WERI-Rb-1 (cell line): ENCODE measurements around the gene MDFI.

Source experiments
- DNase-seq: peaks from one replicate; pipeline ENCODE4 v3.0.0-alpha.2; 2020
- H3K27ac ChIP-seq: fragments of 250-450 bp; sonication (Bioruptor Pico); 2 replicates; pipeline ENCODE4 v1.5.1; 2020; ENCODE audit warnings: mild to moderate bottlenecking, moderate library complexity
- H3K27me3 ChIP-seq: fragments of 250-450 bp; sonication (Bioruptor Pico); 2 replicates; pipeline ENCODE4 v1.5.1; 2021; ENCODE audit warnings: mild to moderate bottlenecking, low read depth, moderate library complexity; ENCODE audit not compliant: insufficient read depth, severe bottlenecking
- H3K36me3 ChIP-seq: fragments of 250-450 bp; sonication (Bioruptor Pico); 2 replicates; pipeline ENCODE4 v1.5.1; 2020; ENCODE audit warnings: mild to moderate bottlenecking, moderate library complexity
- H3K4me3 ChIP-seq: 2 replicates; pipeline ENCODE4 v1.5.1; 2011; ENCODE audit warnings: low read depth, mild to moderate bottlenecking, control low read depth, low read length
- H3K9me3 ChIP-seq: fragments of 250-450 bp; sonication (Bioruptor Pico); 2 replicates; pipeline ENCODE4 v1.5.1; 2021; ENCODE audit warnings: mild to moderate bottlenecking, moderate library complexity; ENCODE audit not compliant: severe bottlenecking
- TF ChIP-seq, protein P1 (sequence below): IDR thresholded peaks from 2 replicates; pipeline ENCODE4 v1.5.1; 2011; ENCODE audit warnings: low read depth, mild to moderate bottlenecking, control low read depth, inconsistent platforms, low read length

Gene MDFI, protein sequence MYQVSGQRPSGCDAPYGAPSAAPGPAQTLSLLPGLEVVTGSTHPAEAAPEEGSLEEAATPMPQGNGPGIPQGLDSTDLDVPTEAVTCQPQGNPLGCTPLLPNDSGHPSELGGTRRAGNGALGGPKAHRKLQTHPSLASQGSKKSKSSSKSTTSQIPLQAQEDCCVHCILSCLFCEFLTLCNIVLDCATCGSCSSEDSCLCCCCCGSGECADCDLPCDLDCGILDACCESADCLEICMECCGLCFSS

DNA sequence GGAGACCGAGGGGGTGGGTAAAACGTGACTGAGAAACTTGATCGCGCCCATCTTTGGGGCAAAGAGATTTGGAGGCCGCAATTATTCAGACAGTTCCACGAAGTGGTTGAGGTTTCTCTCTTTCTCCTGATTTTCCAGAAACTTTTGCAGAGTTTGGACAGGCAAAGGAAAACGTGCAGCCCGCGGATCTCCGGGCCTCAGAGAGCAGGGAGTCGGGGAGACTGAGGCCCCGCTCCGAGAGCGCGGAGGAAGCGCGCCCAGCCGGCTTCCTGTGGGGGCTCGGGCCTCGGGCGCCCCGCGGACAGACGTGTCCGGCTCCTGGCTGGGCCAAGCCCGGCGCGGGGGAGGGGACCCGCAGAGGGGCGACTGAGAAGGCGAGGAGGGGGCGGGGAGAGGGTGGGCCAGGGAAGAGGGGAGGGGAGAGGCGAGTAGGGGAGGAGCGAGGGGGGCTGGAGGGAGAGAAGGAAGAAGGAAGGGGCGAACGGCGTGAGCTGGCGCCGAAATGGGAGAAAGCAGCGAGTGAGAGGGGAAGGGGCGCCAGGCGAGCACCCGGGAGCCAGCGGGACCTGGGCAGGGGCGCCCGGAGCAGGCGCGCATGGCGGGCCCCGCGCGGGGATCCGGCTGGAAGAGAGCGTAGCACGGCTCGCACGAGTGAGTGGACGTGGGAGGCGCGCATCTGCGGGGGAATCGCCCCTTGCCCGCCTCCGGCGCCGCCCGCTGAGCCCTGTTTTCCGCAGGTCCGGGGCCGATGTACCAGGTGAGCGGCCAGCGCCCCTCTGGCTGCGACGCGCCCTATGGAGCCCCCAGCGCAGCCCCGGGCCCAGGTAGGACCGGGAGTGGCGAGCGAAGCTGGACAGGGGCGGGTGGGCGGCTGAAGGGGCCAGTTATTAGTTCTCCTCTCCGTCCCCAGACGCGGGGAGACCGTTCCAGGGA lies at the start of gene MDFI:
Gene MDFI (plus strand): TSS at position 467 of the 933 bp plus-strand sequence. CDS start 282 bp downstream, at position 749.
- no peaks in the 10 kb centered on the region for H3K27me3 ChIP-seq
- H3K4me3 ChIP-seq = peak within 1 kb of the TSS; percentile 53
- peak; percentile 89 for DNase-seq
- TF ChIP-seq, protein P1, sequence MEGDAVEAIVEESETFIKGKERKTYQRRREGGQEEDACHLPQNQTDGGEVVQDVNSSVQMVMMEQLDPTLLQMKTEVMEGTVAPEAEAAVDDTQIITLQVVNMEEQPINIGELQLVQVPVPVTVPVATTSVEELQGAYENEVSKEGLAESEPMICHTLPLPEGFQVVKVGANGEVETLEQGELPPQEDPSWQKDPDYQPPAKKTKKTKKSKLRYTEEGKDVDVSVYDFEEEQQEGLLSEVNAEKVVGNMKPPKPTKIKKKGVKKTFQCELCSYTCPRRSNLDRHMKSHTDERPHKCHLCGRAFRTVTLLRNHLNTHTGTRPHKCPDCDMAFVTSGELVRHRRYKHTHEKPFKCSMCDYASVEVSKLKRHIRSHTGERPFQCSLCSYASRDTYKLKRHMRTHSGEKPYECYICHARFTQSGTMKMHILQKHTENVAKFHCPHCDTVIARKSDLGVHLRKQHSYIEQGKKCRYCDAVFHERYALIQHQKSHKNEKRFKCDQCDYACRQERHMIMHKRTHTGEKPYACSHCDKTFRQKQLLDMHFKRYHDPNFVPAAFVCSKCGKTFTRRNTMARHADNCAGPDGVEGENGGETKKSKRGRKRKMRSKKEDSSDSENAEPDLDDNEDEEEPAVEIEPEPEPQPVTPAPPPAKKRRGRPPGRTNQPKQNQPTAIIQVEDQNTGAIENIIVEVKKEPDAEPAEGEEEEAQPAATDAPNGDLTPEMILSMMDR = no peak
- peaks cover 27% of the 10 kb centered on the region for H3K36me3 ChIP-seq
- no peaks in the 10 kb centered on the region for H3K9me3 ChIP-seq
- H3K27ac ChIP-seq = peak within 1 kb of the TSS; percentile 74

DNA sequence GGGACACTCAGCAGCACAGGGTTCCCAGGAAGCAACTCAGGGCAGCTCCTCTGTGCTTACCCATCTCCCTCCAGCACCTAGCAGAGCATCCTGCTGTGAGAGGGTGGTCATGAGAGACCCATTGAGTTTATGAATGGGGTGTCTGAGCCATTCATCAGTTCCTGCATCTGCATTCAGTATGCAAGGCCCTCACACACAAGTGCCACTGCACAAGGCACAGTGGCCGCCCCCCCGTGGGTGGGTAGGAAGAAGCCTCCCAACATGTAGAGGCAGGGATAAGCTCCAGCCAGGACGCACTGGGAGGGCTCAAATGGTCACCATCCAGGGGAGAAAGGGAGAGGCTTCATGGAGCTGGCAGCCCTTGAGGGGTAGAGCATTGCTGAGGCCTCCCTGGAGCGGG lies 49.0 kb upstream of the MDFI start:
- TF ChIP-seq, protein P1 = no peak
- no peak overlapping the region for H3K4me3 ChIP-seq
- H3K27ac ChIP-seq = no peak overlapping the region
- no peak for DNase-seq
- peaks cover 88% of the 10 kb centered on the region for H3K36me3 ChIP-seq
- H3K27me3 ChIP-seq = no peaks in the 10 kb centered on the region
- no peaks in the 10 kb centered on the region for H3K9me3 ChIP-seq

DNA sequence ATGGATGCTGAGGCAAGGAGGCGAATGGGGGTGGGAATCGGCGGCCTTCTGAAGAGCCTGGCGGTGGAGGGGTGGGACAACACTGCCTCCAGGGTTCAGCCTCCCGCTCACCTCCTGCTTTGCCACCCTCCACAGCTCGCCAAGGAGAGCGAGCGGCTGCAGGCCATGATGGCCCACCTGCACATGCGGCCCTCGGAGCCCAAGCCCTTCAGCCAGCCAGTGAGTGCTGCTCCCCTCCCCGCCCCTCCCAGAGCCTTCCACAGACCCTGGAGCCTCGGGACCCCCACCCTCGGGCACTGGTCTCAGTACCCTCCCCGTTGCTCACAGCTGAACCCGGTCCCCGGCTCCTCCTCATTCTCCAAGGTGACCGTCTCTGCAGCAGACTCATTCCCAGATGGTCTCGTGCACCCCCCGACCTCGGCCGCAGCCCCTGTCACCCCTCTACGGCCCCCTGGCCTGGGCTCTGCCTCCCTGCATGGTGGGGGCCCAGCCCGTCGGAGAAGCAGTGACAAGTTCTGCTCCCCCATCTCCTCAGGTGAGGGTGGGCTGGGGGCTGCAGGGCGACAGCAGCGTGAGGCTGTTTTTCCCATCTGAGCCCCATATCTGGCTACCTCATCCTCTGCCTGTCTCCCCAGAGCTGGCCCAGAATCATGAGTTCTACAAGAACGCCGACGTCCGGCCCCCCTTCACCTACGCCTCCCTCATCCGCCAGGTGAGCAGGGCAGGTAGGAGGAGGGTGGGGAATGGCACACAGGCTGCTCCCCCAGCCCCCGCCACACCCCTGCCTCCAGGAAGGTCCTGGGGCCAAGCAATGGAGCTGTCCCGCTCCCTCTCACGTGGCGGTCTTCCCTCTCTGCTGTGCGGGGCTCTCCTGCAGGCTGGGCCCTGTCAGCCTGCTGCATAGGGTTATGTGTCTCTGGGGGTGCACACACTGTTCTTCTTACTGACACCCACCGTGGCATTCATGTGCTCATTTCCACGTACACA lies 48.3 kb upstream of the MDFI start:
- no peak for DNase-seq
- H3K36me3 ChIP-seq = peaks cover 86% of the 10 kb centered on the region

DNA sequence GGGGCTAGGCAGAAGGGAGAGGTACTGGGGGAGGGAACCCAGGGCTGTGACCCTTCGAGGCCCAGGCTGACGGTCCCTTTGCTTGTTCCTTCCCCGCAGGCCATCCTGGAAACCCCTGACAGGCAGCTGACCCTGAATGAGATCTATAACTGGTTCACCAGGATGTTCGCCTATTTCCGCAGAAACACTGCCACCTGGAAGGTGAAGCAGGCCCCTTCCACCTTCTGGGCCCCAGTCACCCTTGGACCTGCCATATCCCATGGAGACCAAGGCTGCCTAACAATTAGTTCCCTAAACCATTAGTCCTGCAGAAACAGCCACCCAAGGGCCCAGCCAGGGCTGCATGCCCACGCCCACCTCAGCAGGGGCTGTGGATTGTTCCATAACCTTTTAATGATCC lies 47.1 kb upstream of the MDFI start:
- H3K9me3 ChIP-seq = no peaks in the 10 kb centered on the region
- H3K36me3 ChIP-seq = peaks cover 86% of the 10 kb centered on the region
- DNase-seq = no peak
- TF ChIP-seq, protein P1 = no peak
- no peak overlapping the region for H3K27ac ChIP-seq
- H3K27me3 ChIP-seq = no peaks in the 10 kb centered on the region
- H3K4me3 ChIP-seq = no peak overlapping the region

More for the DNA sequence above, 48.3 kb upstream of the MDFI start:
- no peak overlapping the region for H3K4me3 ChIP-seq
- H3K9me3 ChIP-seq = no peaks in the 10 kb centered on the region
- TF ChIP-seq, protein P1 = no peak
- H3K27ac ChIP-seq = no peak overlapping the region
- H3K27me3 ChIP-seq = no peaks in the 10 kb centered on the region

DNA sequence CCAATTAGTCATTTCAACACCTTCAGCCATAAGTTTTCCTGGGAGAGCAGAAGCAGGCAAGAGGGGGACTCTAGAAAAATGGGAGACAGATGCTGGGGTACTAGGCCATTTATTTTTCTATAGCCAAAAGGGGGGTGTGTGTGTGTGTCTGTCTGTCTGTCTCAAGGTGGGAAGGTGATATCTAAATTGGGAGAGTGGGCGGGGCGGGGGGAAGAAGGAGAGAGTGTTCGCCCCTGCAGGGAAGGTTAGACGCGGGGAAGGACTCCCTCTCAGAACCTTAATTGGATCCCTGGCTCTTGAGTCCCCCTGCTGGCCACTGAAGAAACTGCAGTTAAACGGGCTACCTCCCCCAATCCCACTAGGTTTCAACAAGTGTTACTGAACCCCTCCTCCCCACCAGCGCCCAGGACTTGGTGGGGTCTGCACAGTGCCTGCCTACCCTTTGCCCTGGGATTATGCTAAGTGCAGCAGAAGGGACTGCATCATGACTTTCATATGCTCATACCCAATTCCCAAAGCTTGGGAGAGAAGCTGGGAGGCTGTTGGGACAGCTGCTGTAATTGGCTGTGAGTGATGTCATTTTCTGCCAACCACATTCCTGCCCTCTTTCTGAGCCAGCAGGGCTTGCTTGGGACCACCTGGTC lies 46.3 kb upstream of the MDFI start:
- Histone ChIP-seq H3K9me3 (no peaks in the 10 kb centered on the region), H3K36me3 (peaks cover 86% of the 10 kb centered on the region)
- DNase-seq = peak; percentile 89

More for the DNA sequence above, 46.3 kb upstream of the MDFI start:
- Histone ChIP-seq H3K27ac (no peak overlapping the region), H3K27me3 (no peaks in the 10 kb centered on the region), H3K4me3 (no peak overlapping the region)
- TF ChIP-seq, protein P1 = peak; percentile 97
